Activated T-cell treated with anti-CD3 and anti-CD28 coated beads for 1 hour (primary cell): ENCODE results near the gene ISG20L2.

ENCODE experiments used
- DNase-seq: peaks from one replicate; pipeline ENCODE4 v3.0.0-alpha.2; 2020; ENCODE audit warnings: low read depth

ISG20L2 gene

DNA sequence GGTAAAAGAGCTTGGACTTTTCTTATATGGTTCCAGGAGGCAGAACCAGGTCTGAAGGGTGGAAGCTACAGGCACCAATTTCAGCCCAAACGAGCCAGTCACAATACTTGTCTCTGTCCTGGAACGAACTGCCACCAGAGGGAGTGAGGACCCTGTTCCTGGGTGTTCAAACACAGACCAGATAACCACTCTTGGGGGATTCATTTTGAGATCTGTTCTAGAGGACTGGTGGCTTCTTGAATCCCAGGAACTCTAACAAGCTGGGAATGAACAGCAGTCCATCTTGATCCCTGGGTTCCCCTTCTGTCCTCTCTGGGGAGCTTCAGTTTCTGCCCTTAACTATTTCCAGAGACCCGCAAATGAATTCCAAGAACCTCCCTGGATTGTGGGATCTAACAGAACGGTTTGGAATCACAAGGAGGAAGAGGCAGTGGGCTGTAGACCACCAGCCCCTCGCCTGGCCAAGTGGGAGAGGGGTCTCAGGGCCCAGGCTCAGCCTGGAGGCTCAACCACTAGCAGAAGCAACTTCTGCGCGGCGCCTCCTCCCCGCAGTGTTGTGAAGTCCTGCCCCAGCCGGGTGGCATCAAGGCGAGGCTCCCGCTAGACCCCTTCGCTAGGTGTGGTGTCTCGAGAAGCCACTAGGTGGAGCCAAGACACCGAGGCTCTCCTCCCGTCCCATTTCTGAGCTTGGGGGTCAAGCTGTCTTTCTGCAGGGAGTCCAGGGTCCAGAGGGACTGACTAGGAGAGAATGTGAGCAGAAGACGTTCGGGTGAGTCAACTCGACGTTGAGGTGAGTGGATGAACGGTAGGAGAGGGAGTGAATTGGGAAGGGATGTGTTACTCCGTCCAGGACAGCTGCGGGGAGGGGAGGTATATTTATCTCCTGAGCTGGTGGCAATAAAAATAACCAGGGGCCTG, 39.3 kb downstream of the ISG20L2 start:
- peak; percentile 64 for DNase-seq

DNA sequence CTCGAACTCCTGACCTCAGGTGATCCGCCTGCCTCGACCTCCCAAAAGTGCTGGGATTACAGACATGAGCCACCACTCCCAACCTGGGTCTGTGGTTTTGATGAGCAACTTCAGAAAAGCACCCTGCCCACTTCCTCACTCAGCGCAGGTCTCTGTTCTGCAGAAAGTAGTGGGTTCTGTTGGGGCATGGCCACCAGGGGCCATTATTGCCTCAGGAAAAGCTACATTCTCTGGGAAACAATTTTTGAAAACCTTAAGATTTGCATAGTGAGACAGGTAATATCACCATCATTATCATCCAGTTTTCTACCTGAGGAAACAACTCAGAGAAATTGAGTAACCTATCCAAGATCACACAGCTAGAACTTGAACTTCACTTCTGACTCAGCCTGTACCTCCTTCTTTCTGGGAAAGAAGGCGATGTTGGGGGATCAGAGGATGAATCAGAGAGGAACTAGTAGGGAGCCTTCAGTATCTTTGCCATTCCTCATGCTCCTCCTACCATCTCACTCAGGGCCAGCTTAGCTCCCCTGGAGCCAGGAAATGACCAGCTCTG, 44.3 kb downstream of the ISG20L2 start:
- DNase-seq = no peak

- no peak for DNase-seq
Observed at GRCh38 chr1:156682166-156682890, 46.2 kb downstream of the ISG20L2 start.

DNA sequence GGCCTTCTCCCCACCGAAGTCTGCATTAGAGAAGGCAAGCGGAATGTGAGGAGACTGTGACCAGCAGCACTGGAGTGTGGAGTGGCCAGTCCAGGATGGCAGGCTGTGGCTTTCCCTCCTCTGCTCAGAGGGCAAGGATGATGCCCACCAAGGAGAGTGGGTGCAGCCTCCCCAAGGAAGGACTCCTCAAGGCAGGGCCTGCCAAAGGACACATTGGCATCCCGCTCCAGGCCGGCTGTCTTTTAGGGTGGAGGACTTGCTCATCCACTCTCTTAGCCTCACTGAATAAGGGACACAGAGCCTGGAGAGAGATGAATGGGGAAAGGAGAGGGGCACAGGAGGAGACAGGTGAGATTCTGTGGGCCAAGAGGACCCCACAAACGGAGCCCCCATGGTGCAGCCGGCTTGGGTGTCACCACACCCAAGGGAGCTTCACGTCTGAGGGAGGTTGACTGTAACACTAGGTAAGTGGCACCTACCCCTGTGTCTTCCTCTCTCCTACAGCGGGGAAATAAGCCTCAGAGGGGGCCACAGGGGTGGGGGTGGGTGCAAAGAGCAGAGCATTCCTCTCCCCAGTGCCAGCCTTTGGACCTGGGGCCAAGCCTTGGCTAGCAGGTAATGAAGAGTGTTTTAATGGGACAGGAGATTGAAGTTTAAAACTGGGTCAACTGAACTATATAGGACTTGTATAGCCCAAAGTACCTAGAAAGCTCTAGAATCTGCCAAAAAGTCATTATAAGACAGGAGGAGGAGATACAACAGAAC, 47.2 kb downstream of the ISG20L2 start:
- DNase-seq = no peak

DNA sequence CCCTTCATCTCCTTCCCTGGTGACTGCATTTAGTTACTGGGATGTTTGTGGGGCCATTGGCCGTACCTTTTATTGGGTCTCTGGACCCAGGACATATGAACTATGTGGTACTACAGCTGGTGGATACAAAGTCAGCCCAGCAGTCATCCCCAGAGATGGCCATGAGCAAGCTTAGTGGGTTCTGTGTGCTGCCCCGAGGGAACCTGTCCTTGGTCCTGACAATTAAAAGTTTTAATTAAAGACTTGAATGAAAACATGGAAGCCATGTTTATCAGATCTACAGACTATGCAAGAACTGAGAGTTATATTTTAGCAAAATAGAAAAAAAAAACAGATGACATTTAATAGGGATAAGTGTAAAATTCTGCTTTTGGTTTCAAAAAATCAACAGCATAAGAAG, 48.5 kb downstream of the ISG20L2 start:
- DNase-seq = no peak

DNA sequence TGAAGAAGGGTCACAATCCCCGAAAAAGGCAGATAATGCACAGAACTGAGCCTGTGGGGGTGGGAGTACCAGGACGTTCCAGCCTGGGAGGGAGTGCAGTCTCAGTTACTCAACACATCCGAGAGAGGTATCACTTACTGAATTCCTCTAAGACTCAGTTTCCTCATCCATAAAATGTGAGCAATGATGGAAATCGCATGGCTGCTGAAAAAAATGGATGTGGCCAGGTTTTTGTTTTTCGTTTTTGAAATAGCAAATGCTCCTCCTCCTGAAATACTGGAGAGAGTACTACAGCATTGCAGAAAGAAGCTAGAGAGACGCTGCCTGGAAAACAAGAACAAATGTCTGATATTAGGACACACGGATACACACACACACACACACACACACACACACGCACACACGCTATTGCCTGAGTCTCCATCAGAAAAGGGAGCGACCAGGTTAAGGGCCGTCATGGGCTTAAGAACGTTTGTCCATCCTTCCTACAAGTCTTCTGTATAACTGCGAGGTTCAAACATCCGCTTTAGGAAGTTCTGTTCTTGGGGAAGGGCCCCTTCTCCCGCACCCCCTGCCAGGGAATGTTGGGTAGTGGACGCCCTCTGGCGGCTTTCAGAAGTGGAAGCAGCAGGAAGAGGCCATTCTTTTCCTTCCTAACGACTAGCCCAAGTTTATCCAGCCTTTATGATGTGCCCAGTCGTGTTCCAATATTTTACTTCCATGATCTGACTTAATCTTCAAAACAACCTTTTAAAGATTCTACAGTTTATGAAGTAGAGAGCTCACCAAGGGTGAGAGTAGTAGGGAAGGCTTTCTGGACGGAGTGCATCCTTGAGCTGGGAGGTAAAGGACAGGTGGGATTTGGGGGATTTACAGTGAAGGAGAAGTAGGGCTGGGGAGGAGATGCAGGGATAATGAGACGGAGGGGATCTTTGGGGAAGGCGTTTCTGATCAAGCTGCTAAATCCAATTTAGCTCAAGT, 50.7 kb downstream of the ISG20L2 start:
- no peak for DNase-seq

DNA sequence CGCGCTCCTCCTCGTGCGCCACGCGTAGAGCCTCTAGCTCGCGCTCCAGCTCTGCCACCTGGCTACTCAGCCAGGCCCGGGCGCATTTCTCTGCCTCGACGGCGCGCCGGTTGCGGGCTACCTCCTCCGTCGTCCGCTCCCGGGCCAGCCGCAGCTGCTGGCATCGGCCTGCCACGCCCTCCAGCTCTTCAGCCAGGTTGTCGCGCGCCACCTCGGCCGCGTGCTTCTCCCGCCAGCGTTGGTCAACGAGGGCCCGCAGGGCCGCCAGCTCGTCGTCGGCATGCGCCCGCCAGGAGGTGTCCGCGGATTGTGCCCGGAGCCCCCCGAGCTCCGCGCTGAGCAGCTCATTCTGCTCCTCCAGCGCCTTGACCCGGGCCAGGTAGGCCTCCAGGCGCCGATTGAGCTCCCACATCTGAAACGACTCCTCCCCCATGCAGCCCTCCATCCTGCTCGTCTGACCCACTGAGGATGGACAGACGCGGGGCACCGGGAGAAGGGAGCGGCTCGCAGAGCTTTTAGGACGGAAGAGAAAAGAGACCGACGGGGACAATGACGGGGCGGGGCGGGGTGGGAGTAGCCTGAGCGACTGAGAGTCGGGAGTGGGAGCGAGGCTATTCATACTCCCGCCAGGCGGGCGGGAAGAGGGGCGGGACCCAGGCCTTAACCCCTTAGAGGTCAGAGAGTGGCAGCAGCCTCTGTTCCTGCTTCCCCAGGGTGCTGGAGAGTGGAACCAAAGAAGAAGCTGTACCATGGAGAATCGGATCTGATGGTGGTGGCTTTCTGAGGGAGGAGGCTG, 51.5 kb downstream of the ISG20L2 start, which contains the start of gene NES:
Gene NES, minus strand, starts transcription at position 588 of the 796 bp plus-strand sequence. Its CDS starts 143 bp downstream, at position 445.
- DNase-seq = no peak

DNA sequence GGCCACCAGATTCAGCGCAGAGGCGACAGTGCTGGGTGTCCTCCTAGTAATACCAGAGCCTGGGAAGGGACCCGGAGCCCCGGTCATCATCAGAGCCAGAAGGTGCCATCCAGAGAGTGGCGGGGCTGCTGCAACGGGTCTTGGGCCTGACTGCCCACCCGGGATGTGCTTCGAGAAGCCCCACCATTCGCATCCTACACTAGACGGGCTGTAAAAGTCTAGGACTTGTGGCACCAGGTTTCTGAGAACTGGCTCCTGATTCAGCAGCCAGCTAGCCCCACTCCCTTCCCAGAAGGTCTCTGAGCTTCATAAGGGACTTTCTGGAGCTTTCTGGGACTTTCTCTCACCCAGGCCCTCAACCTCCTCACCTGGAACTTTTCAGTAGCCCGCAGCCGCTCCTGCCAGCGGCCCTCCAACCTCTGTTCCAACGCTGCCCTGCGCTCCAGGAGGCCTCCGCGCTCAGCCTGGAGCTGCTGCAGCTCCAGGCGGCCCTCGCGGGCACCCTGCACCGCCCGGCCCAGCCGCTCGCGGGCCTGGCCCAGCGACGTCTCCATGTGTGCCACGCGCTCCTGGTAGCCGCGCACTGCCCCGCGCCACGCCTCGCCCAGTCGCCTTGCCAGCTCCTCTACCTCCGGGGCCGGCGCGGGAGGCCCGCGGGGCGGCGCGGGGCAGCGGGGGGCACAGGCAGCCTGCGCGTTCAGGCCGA, 52.3 kb downstream of the ISG20L2 start:
- no peak for DNase-seq

GRCh38 chr1:156675210-156676113, 53.1 kb downstream of the ISG20L2 start:
- no peak for DNase-seq

DNA sequence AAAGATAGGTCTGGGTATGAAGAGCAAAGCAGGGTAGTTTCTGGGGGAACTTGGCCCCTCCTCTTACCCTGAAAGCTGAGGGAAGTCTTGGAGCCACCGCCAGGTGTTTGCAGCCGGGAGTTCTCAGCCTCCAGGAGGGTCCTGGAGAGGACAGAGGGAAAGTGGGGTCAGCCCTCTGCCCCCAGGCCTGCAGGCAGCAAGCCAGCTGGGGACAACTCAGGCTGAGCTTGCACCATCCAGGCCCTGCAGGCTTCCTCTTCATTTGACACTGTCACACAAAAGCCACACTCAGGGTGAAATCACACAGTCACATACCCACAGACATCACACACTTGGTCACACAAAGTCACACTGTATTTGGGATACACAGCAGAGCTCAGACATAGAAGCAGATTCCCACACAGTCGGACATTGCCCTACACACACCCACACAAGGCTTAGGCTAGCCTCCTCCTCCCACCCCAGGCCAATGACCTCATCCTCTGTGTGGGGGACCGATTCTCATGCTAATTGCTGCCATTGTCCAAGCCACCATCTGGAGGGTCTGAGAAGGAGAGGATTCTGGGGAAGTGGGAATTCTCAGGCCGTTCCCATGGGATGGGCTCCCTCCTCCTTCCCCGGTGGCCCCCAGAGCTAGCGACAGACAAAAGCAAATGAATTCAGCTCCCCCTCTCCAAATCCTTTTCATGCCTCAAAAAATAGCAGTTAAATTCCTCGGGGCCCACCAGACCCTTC, 55.0 kb downstream of the ISG20L2 start:
- DNase-seq = no peak
